ENCODE results near the gene PCP4L1.

PCP4L1 gene

GRCh38 chr1:161333166-161333565, 74.6 kb downstream of the PCP4L1 start:
- DNase-seq (ENCODE audit: low spot score), result no peak
- TF ChIP-seq, protein P1, sequence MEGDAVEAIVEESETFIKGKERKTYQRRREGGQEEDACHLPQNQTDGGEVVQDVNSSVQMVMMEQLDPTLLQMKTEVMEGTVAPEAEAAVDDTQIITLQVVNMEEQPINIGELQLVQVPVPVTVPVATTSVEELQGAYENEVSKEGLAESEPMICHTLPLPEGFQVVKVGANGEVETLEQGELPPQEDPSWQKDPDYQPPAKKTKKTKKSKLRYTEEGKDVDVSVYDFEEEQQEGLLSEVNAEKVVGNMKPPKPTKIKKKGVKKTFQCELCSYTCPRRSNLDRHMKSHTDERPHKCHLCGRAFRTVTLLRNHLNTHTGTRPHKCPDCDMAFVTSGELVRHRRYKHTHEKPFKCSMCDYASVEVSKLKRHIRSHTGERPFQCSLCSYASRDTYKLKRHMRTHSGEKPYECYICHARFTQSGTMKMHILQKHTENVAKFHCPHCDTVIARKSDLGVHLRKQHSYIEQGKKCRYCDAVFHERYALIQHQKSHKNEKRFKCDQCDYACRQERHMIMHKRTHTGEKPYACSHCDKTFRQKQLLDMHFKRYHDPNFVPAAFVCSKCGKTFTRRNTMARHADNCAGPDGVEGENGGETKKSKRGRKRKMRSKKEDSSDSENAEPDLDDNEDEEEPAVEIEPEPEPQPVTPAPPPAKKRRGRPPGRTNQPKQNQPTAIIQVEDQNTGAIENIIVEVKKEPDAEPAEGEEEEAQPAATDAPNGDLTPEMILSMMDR (IDR thresholded peaks at IDR 0.05; ENCODE audit: extremely low read depth, missing control alignments), result no peak

All from GM20000 (cell line).